Adipose tissue (tissue), 3 donors: ENCODE results near the gene CABCOCO1. TPM values are rescaled to one million over a fixed set of nuclear protein-coding genes. Genes with fewer than 3 reads are reported as not detected.
"Not testable (repeated sequence)": the region's sequence is repeated elsewhere in the genome, so short reads cannot be mapped to it uniquely, and the experiment has no call there.

ENCODE experiments used
- H3K27ac ChIP-seq: one replicate; pipeline ENCODE4 v1.5.1; 2013; ENCODE audit warnings: low read depth, low read length
- WGBS, 3 donors: extraction: QIAGEN DNeasy Blood & Tissue Kit; methylation state at CpG; one replicate each; pipeline ENCODE4 v1.1.7; 2013; 5-methylcytosine and 5-hydroxymethylcytosine counted together
- polyA plus RNA-seq, 3 donors: library from polyadenylated mRNA; stranded (reverse); fragments of 200-250 nt; gene quantifications; one replicate each; pipeline ENCODE4 v1.2.3, GENCODE V29; 2013
- donor health status: healthy with polysubstance abuse.
- donor health status: Bipolar disorder and iron deficiency.
- donor health status: healthy.

Gene CABCOCO1
- polyA plus RNA-seq, 3 donors, result 0.10 to 0.62 TPM; not detected in 1

GRCh38 chr10:61701055-61701705, 38.5 kb downstream of the CABCOCO1 start:
- H3K27ac ChIP-seq, result no peak overlapping the region
- WGBS, 3 donors, result 44 to 50% (median 45%) methylated on average over 2 of the region's 2 CpGs

GRCh38 chr10:61701706-61702105, 39.0 kb downstream of the CABCOCO1 start:
- no peak overlapping the region for H3K27ac ChIP-seq
- WGBS, 3 donors, result 61 to 73% (median 62%) methylated on average over 2 of the region's 2 CpGs

- WGBS, 3 donors, result 49 to 77% (median 77%) methylated on average over 2 of the region's 2 CpGs
- no peak overlapping the region for H3K27ac ChIP-seq
Measured at GRCh38 chr10:61702584-61702983, 39.9 kb downstream of the CABCOCO1 start.

- no peak overlapping the region for H3K27ac ChIP-seq
- WGBS, 3 donors, result 82 to 86% (median 85%) methylated on average over 1 of the region's 1 CpG
Measured at GRCh38 chr10:61705022-61705613, 42.4 kb downstream of the CABCOCO1 start.

- WGBS, 3 donors, result 60 to 79% (median 72%) methylated on average over 2 of the region's 2 CpGs
- H3K27ac ChIP-seq, result no peak overlapping the region
Measured at GRCh38 chr10:61708846-61709245, 46.1 kb downstream of the CABCOCO1 start.

GRCh38 chr10:61712105-61712504, 49.4 kb downstream of the CABCOCO1 start:
- WGBS, 3 donors, result 67 to 76% (median 68%) methylated on average over 2 of the region's 2 CpGs
- not testable (repeated sequence) for H3K27ac ChIP-seq

GRCh38 chr10:61719475-61719874, 56.7 kb downstream of the CABCOCO1 start:
- 90 to 96% (median 93%) methylated on average over 6 of the region's 6 CpGs for WGBS, 3 donors
- not testable (repeated sequence) for H3K27ac ChIP-seq

GRCh38 chr10:61719906-61720305, 57.2 kb downstream of the CABCOCO1 start:
- 70 to 94% (median 88%) methylated on average over 3 of the region's 3 CpGs for WGBS, 3 donors

GRCh38 chr10:61721431-61721830, 58.7 kb downstream of the CABCOCO1 start:
- no peak overlapping the region for H3K27ac ChIP-seq
- 75 to 82% (median 76%) methylated on average over 4 of the region's 4 CpGs for WGBS, 3 donors

More at GRCh38 chr10:61719906-61720305, 57.2 kb downstream of the CABCOCO1 start:
- H3K27ac ChIP-seq, result no peak overlapping the region

GRCh38 chr10:61725221-61725620, 62.5 kb downstream of the CABCOCO1 start:
- not testable (repeated sequence) for H3K27ac ChIP-seq
- WGBS, 3 donors, result 67 to 86% (median 77%) methylated on average over 2 of the region's 2 CpGs

- WGBS, 3 donors, result 87 to 96% (median 92%) methylated on average over 2 of the region's 2 CpGs
- no peak overlapping the region for H3K27ac ChIP-seq
Measured at GRCh38 chr10:61729596-61729995, 66.9 kb downstream of the CABCOCO1 start.

- WGBS, 3 donors, result 60 to 79% (median 77%) methylated on average over 2 of the region's 2 CpGs
- H3K27ac ChIP-seq, result no peak overlapping the region
Measured at GRCh38 chr10:61730671-61731070, 67.9 kb downstream of the CABCOCO1 start.

GRCh38 chr10:61731638-61732037, 68.9 kb downstream of the CABCOCO1 start:
- WGBS, 3 donors, result 46 to 57% (median 52%) methylated on average over 1 of the region's 1 CpG
- no peak overlapping the region for H3K27ac ChIP-seq

- WGBS, 3 donors, result 72 to 82% (median 82%) methylated on average over 4 of the region's 4 CpGs
- H3K27ac ChIP-seq, result no peak overlapping the region
Measured at GRCh38 chr10:61732629-61733278, 70.0 kb downstream of the CABCOCO1 start.

GRCh38 chr10:61733358-61733940, 70.7 kb downstream of the CABCOCO1 start:
- no peak overlapping the region for H3K27ac ChIP-seq
- WGBS, 3 donors, result 81 to 88% (median 85%) methylated on average over 1 of the region's 1 CpG

GRCh38 chr10:61735882-61736281, 73.2 kb downstream of the CABCOCO1 start:
- no peak overlapping the region for H3K27ac ChIP-seq
- WGBS, 3 donors, result 90 to 97% (median 95%) methylated on average over 3 of the region's 3 CpGs

GRCh38 chr10:61737455-61737854, 74.7 kb downstream of the CABCOCO1 start:
- WGBS, 3 donors, result 76 to 80% (median 77%) methylated on average over 6 of the region's 6 CpGs
- not testable (repeated sequence) for H3K27ac ChIP-seq

- 82 to 87% (median 85%) methylated on average over 1 of the region's 1 CpG for WGBS, 3 donors
- H3K27ac ChIP-seq, result no peak overlapping the region
Measured at GRCh38 chr10:61742812-61743211, 80.1 kb downstream of the CABCOCO1 start.

GRCh38 chr10:61744469-61744868, 81.7 kb downstream of the CABCOCO1 start:
- H3K27ac ChIP-seq, result no peak overlapping the region
- WGBS, 3 donors, result 95 to 100% (median 98%) methylated on average over 1 of the region's 1 CpG
